Suprapubic skin (tissue), 4 donors: ENCODE data around the gene ERG.

Experiments used
- EP300 ChIP-seq: sonication (generic); formaldehyde crosslinking; IDR thresholded peaks from one replicate; pipeline ENCODE4 v1.6.1; 2017; ENCODE audit warnings: antibody characterized with exemption
- POLR2A ChIP-seq, 2 donors: fragments of 450-650 bp; IDR thresholded peaks; one replicate each; pipeline ENCODE4 v1.6.1; 2017; ENCODE audit warnings: antibody characterized with exemption in 2 of 2, mild to moderate bottlenecking in 2 of 2, moderate library complexity in 2 of 2
- POLR2AphosphoS5 ChIP-seq, 3 donors: sonication (generic); formaldehyde crosslinking; IDR thresholded peaks; one replicate each; pipeline ENCODE4 v1.6.1; 2017; ENCODE audit warnings: antibody characterized with exemption in 3 of 3
- TF ChIP-seq, protein P1 (sequence below), 2 donors: fragments of 200-600 bp in 1 of 2; fragments of 450-650 bp in 1 of 2; sonication (generic) in 1 of 2; IDR thresholded peaks; one replicate each; pipeline ENCODE4 v1.5.1; 2016 to 2019; ENCODE audit warnings: antibody characterized with exemption in 2 of 2, mild to moderate bottlenecking in 1 of 2, moderate library complexity in 1 of 2

DNA sequence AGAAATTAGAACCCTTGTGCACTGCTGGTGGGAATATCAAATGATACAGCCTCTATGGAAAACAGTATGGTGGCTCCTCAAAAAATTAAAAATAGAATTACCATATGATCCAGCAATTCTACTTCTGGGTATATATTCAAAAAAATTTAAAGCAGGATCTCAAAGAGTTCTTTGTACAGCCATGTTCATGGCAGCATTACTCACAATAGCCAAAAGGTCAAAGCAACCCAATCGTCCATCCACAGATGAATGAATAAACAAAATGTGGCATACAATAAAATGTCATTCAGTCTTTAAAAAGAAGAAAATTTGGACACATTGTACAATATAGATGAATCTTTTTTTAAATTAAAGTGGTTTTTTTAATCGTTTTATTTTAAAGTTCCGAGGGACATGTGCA lies 36.3 kb upstream of the ERG start:
- TF ChIP-seq POLR2A (IDR thresholded peaks at IDR 0.05) (no peak), EP300 (no peak), POLR2AphosphoS5 (IDR thresholded peaks at IDR 0.05) (no peak)
- TF ChIP-seq, protein P1, sequence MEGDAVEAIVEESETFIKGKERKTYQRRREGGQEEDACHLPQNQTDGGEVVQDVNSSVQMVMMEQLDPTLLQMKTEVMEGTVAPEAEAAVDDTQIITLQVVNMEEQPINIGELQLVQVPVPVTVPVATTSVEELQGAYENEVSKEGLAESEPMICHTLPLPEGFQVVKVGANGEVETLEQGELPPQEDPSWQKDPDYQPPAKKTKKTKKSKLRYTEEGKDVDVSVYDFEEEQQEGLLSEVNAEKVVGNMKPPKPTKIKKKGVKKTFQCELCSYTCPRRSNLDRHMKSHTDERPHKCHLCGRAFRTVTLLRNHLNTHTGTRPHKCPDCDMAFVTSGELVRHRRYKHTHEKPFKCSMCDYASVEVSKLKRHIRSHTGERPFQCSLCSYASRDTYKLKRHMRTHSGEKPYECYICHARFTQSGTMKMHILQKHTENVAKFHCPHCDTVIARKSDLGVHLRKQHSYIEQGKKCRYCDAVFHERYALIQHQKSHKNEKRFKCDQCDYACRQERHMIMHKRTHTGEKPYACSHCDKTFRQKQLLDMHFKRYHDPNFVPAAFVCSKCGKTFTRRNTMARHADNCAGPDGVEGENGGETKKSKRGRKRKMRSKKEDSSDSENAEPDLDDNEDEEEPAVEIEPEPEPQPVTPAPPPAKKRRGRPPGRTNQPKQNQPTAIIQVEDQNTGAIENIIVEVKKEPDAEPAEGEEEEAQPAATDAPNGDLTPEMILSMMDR (IDR thresholded peaks at IDR 0.05): no peak
